Fibroblast of lung (primary cell): Measurements from ENCODE around the gene TNP2. TPM values are rescaled to one million over a fixed set of nuclear protein-coding genes. Genes with fewer than 3 reads are reported as not detected.

Source experiments
- DNase-seq, 2 donors: peaks; one replicate each; pipeline versions ENCODE4 v3.0.0 to v3.0.0-alpha.2; 2010; ENCODE audit warnings: low read depth in 2 of 2
- H2AFZ ChIP-seq: 2 replicates; pipeline ENCODE4 v1.5.1; 2012; ENCODE audit warnings: low read length, control low read depth, inconsistent platforms
- H3K27ac ChIP-seq: 2 replicates; pipeline ENCODE4 v1.5.1; 2011; ENCODE audit warnings: low read length, control low read depth; ENCODE audit not compliant: insufficient read depth
- H3K27me3 ChIP-seq: 2 replicates; pipeline ENCODE4 v1.5.1; 2011; ENCODE audit warnings: mild to moderate bottlenecking, low read length; ENCODE audit not compliant: control insufficient read depth, insufficient read depth
- H3K36me3 ChIP-seq: 2 replicates; pipeline ENCODE4 v1.5.1; 2011; ENCODE audit warnings: low read length; ENCODE audit not compliant: control insufficient read depth, insufficient read depth
- H3K4me1 ChIP-seq: 2 replicates; pipeline ENCODE4 v1.5.1; 2011; ENCODE audit warnings: low read length; ENCODE audit not compliant: control insufficient read depth, insufficient read depth; ENCODE audit errors: extremely low read depth
- H3K4me2 ChIP-seq: 2 replicates; pipeline ENCODE4 v1.5.1; 2011; ENCODE audit warnings: low read length, control low read depth; ENCODE audit not compliant: insufficient read depth; ENCODE audit errors: extremely low read depth
- H3K4me3 ChIP-seq, 4 experiments: fragments of 200-600 bp in 1 of 4; sonication (generic) in 1 of 4; replicated peaks in 1 of 4; 2 replicates each; pipeline ENCODE4 v1.5.1; 2011 to 2016; ENCODE audit warnings: low read length in 4 of 4, low read depth in 3 of 4, mild to moderate bottlenecking in 3 of 4, control low read depth in 2 of 4, inconsistent platforms in 1 of 4, mixed read lengths in 1 of 4; ENCODE audit not compliant: insufficient read depth in 1 of 4; ENCODE audit errors: control extremely low read depth in 1 of 4
- H3K79me2 ChIP-seq: 2 replicates; pipeline ENCODE4 v1.5.1; 2012; ENCODE audit warnings: mild to moderate bottlenecking, low read length, inconsistent platforms; ENCODE audit not compliant: control insufficient read depth, insufficient read depth
- H3K9ac ChIP-seq: 2 replicates; pipeline ENCODE4 v1.5.1; 2011; ENCODE audit warnings: mild to moderate bottlenecking, low read length, control low read depth; ENCODE audit not compliant: insufficient read depth
- H3K9me3 ChIP-seq: 2 replicates; pipeline ENCODE4 v1.5.1; 2012; ENCODE audit warnings: low read depth, low read length; ENCODE audit not compliant: control insufficient read depth, insufficient read depth
- H4K20me1 ChIP-seq: 2 replicates; pipeline ENCODE4 v1.5.1; 2011; ENCODE audit warnings: low read length; ENCODE audit not compliant: control insufficient read depth, insufficient read depth; ENCODE audit errors: extremely low read depth
- EZH2 ChIP-seq: IDR thresholded peaks from 2 replicates; pipeline ENCODE4 v1.5.1; 2012; ENCODE audit warnings: low read length, control low read depth, mild to moderate bottlenecking; ENCODE audit errors: missing control alignments
- polyA plus RNA-seq, 2 donors: library from polyadenylated mRNA; depleted of rRNA in 1 of 2; stranded (reverse) in 1 of 2; unstranded in 1 of 2; fragments of >200 nt; gene quantifications; 2 replicates each; pipeline ENCODE4 v1.2.1, GENCODE V29; 2011 to 2012; ENCODE audit warnings: missing spikeins in 1 of 2
- total RNA-seq: library from RNA; depleted of rRNA; stranded (reverse); fragments of >200 nt; gene quantifications from 2 replicates; pipeline ENCODE4 v1.2.1, GENCODE V29; 2014
- TF ChIP-seq, protein P1 (sequence below), 2 donors: IDR thresholded peaks in 1 of 2; conservative IDR thresholded peaks in 1 of 2; 1 replicate in 1 of 2; 2 replicates in 1 of 2; pipeline ENCODE4 v1.5.1; 2011 to 2012; ENCODE audit warnings: low read length in 2 of 2, control low read depth in 1 of 2, inconsistent platforms in 1 of 2, low read depth in 1 of 2, mild to moderate bottlenecking in 1 of 2

Gene TNP2
- total and polyA plus RNA-seq, 2 donors (not counting 1 experiment from before 2014, with no cell fraction given): not detected

DNA sequence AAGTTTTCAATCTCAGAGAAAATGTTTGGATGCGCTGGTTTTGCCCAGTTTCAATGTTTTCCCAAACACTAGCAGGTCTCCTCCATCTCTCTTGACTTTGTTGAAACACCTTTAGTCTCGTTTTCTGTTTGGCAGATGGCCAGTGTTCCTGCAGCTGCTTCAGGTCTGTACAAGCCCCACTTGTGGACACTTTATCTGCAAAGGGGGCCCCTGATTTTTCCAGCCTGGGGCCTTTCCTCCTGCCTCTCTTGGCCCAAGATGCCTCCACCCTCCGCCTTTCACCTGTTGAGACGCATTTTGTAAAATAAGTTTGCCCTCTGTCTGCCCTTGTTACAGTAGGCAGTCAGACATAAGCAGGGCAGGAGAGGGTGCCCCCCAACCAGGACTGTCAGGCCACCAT lies 33.9 kb upstream of the TNP2 start:
- H3K4me3 ChIP-seq: no peak overlapping the region
- H3K4me1 ChIP-seq: no peaks in the 10 kb centered on the region
- no peak overlapping the region for H3K4me2 ChIP-seq
- H3K9me3 ChIP-seq: no peaks in the 10 kb centered on the region
- no peak for TF ChIP-seq EZH2
- TF ChIP-seq, protein P1, sequence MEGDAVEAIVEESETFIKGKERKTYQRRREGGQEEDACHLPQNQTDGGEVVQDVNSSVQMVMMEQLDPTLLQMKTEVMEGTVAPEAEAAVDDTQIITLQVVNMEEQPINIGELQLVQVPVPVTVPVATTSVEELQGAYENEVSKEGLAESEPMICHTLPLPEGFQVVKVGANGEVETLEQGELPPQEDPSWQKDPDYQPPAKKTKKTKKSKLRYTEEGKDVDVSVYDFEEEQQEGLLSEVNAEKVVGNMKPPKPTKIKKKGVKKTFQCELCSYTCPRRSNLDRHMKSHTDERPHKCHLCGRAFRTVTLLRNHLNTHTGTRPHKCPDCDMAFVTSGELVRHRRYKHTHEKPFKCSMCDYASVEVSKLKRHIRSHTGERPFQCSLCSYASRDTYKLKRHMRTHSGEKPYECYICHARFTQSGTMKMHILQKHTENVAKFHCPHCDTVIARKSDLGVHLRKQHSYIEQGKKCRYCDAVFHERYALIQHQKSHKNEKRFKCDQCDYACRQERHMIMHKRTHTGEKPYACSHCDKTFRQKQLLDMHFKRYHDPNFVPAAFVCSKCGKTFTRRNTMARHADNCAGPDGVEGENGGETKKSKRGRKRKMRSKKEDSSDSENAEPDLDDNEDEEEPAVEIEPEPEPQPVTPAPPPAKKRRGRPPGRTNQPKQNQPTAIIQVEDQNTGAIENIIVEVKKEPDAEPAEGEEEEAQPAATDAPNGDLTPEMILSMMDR (conservative IDR thresholded peaks at IDR 0.05 in 1 of 2, IDR thresholded peaks at IDR 0.05 in 1 of 2; ENCODE audit: low read depth in 1 of 2, low read length in 2 of 2): no peak
- H3K9ac ChIP-seq: no peak overlapping the region
- H4K20me1 ChIP-seq: no peaks in the 10 kb centered on the region
- no peaks in the 10 kb centered on the region for H3K79me2 ChIP-seq
- no peak overlapping the region for H3K27ac ChIP-seq
- H2AFZ ChIP-seq: no peak overlapping the region
- H3K27me3 ChIP-seq: no peaks in the 10 kb centered on the region
- no peaks in the 10 kb centered on the region for H3K36me3 ChIP-seq
- no peak for DNase-seq

DNA sequence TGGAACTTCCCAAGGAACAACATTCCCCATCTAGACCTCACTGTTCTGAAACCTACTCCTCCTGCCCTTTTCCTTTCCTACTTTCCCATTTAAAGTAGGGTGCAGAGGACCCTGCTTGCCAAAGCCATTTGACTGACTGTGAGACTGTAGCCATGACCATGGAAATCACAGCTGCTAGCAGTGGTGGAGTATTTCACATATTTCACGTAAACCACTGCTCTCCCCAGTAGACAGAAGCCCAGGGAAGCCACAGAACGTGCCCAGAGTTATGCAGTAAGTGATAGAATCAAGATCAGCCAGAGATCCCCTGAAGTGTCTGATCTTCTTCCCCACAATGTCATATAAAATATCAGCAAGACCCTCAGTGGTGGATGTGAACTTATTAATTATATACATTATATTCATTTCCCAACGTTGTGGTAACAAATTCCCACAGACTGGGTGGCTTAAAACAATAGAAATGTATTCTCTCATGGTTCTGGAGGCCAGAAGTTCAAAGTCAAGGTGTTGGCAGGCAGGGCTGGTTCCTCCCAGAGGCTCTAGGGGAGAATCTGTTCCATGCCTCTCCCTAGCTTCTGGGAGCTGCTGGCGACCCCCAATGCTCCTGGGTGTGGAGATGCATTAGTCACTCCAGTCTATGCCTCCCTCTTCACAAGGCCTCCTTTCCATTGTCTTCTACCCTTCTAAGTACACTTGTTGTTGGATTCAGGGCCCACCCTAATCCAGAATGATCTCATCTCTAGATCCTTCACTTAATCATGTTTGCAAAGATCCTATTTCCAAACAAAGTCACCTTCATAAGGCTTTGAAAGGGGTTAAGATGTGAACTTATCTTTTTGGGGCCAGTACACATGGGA lies 32.7 kb upstream of the TNP2 start:
- no peak overlapping the region for H3K27ac ChIP-seq
- no peak overlapping the region for H3K4me3 ChIP-seq
- peak in 1 of 2 donors; percentile 27 for DNase-seq
- H2AFZ ChIP-seq: no peak overlapping the region
- no peak overlapping the region for H3K4me2 ChIP-seq
- H4K20me1 ChIP-seq: no peaks in the 10 kb centered on the region
- H3K9me3 ChIP-seq: no peaks in the 10 kb centered on the region
- no peaks in the 10 kb centered on the region for H3K36me3 ChIP-seq
- H3K9ac ChIP-seq: no peak overlapping the region
- no peaks in the 10 kb centered on the region for H3K79me2 ChIP-seq
- H3K4me1 ChIP-seq: peaks cover 4% of the 10 kb centered on the region
- H3K27me3 ChIP-seq: no peaks in the 10 kb centered on the region
- TF ChIP-seq EZH2: no peak
- TF ChIP-seq, protein P1 (conservative IDR thresholded peaks at IDR 0.05 in 1 of 2, IDR thresholded peaks at IDR 0.05 in 1 of 2; ENCODE audit: low read depth in 1 of 2, low read length in 2 of 2): no peak

DNA sequence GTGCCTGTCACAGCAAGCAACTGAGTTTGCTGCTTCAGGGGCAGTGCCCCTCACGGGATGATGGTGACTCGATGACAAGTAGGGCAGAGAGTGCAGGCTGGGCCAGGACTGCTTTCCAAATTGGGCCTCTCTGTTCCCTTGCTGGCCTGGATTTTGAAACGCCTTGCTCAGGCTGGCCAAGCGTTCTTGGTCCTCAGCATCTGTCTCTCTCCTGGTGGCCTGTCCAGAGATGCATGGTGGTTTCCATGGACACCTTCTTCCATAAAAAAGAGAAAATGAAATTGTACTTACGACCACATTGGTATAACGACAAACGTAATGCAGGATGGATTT lies 31.4 kb upstream of the TNP2 start:
- TF ChIP-seq, protein P1 (conservative IDR thresholded peaks at IDR 0.05 in 1 of 2, IDR thresholded peaks at IDR 0.05 in 1 of 2; ENCODE audit: low read depth in 1 of 2, low read length in 2 of 2): no peak
- no peak for TF ChIP-seq EZH2
- no peak overlapping the region for H2AFZ ChIP-seq
- no peak overlapping the region for H3K4me2 ChIP-seq
- no peaks in the 10 kb centered on the region for H3K27me3 ChIP-seq
- H3K36me3 ChIP-seq: no peaks in the 10 kb centered on the region
- H4K20me1 ChIP-seq: no peaks in the 10 kb centered on the region
- no peak for DNase-seq
- H3K9ac ChIP-seq: no peak overlapping the region
- no peaks in the 10 kb centered on the region for H3K9me3 ChIP-seq
- H3K4me3 ChIP-seq: no peak overlapping the region
- H3K27ac ChIP-seq: no peak overlapping the region
- H3K4me1 ChIP-seq: peaks cover 5% of the 10 kb centered on the region
- H3K79me2 ChIP-seq: no peaks in the 10 kb centered on the region
